Mucosa of descending colon (tissue), 3 donors: Measurements from ENCODE around the gene PFKFB4. TPM values are rescaled to one million over a fixed set of nuclear protein-coding genes. Genes with fewer than 3 reads are reported as not detected.

Source experiments
- ATAC-seq: fragments of 200-7000 bp; cut with Tn5 transposase; one replicate; pipeline ENCODE4 v1.9.1; 2020; ENCODE audit warnings: mild to moderate bottlenecking, moderate library complexity
- DNase-seq, 3 donors: peaks; one replicate each; pipeline ENCODE4 v3.0.0-alpha.2; 2020
- H3K36me3 ChIP-seq: fragments of 200-600 bp; one replicate; pipeline ENCODE4 v1.8.0; 2021; ENCODE audit warnings: low read depth, mild to moderate bottlenecking
- H3K4me1 ChIP-seq: fragments of 200-600 bp; one replicate; pipeline ENCODE4 v1.8.0; 2021; ENCODE audit warnings: low read depth, mild to moderate bottlenecking
- H3K4me3 ChIP-seq: fragments of 200-600 bp; one replicate; pipeline ENCODE4 v1.8.0; 2021; ENCODE audit warnings: mild to moderate bottlenecking
- H3K9me3 ChIP-seq: fragments of 200-600 bp; one replicate; pipeline ENCODE4 v1.8.0; 2021; ENCODE audit warnings: mild to moderate bottlenecking
- intact Hi-C, 2 donors: fragments of 100-400 bp; cut with DNase I in 1 of 2; cut with micrococcal nuclease in 1 of 2; formaldehyde crosslinking; loops; one replicate each; pipeline versions ENCODE4 v1.11.0 to v1.11.1; 2022; cut with DNase I, micrococcal nuclease
- total RNA-seq, 3 donors: library from RNA; stranded (reverse); fragmentation: NEBNext Ultra II Directional in 2 of 3; extraction: Animal tissue kit (Norgen Biotek cat#: 25700) in 2 of 3; gene quantifications; one replicate each; pipeline versions ENCODE4 v1.2.1 to v1.2.4, GENCODE V29; 2021 to 2023
- TF ChIP-seq, protein P1 (sequence below): fragments of 200-600 bp; IDR thresholded peaks from one replicate; pipeline ENCODE4 v1.8.0; 2022; ENCODE audit warnings: antibody characterized with exemption, mild to moderate bottlenecking
- donor health status: DM: no; HTN: no; CAD: no; lungs with moderate emphysema.
- donor health status: DM: no; HTN: no; CAD: no.
- donor health status: DM: no; HTN: yes; CAD: no.

The PFKFB4 gene
- total RNA-seq, 3 donors from 2014 or later, result 4.4 to 14.2 (median 10.8) TPM

DNA sequence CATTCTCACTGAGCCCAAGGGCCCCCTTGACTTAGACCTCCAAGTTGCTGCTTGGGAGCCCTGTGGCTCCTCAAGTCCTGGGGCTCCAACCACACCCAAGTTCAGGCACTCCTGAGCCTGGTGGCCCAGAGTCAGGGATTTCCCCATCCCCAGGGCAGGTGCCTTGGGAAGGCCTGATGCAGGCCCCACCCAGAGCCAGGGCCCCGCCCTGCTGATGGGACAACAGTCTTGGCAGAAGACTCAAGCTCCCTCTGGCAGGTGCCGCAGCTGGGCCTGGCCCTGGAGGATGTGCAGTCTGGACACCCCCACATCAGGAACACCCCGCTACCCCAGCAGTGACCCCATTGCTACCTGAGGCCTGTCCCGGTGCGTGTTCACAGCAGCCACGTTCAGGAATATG lies 35.0 kb downstream of the PFKFB4 start:
- ATAC-seq (peak; percentile 63), DNase-seq (peak in 1 of 3 donors; percentile 23)
- Histone ChIP-seq H3K9me3 (no peaks in the 10 kb centered on the region), H3K4me3 (no peak overlapping the region), H3K36me3 (no peaks in the 10 kb centered on the region), H3K4me1 (no peaks in the 10 kb centered on the region)
- TF ChIP-seq, protein P1, sequence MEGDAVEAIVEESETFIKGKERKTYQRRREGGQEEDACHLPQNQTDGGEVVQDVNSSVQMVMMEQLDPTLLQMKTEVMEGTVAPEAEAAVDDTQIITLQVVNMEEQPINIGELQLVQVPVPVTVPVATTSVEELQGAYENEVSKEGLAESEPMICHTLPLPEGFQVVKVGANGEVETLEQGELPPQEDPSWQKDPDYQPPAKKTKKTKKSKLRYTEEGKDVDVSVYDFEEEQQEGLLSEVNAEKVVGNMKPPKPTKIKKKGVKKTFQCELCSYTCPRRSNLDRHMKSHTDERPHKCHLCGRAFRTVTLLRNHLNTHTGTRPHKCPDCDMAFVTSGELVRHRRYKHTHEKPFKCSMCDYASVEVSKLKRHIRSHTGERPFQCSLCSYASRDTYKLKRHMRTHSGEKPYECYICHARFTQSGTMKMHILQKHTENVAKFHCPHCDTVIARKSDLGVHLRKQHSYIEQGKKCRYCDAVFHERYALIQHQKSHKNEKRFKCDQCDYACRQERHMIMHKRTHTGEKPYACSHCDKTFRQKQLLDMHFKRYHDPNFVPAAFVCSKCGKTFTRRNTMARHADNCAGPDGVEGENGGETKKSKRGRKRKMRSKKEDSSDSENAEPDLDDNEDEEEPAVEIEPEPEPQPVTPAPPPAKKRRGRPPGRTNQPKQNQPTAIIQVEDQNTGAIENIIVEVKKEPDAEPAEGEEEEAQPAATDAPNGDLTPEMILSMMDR, result no peak
- intact Hi-C loops, result no loop called here

DNA sequence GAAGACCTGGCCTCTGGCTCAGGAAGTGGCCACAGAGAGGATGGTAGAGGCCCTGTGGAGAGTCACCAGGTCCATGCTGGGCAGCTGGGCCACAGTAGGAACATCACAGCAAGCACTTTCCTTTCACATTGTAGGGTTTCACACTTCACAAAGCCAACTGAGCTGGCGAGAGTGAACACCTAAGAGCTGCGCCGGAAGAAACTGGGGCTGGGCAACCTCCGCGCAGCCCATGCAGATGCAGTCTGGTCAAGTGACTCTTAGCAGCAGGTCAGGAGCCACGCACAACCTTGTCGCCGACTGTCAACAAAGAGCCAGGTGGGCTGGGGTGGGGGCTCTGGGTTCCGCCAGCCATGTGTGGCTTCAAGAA lies 37.3 kb downstream of the PFKFB4 start:
- no peaks in the 10 kb centered on the region for H3K4me1 ChIP-seq
- ATAC-seq, result no peak
- no peaks in the 10 kb centered on the region for H3K36me3 ChIP-seq
- DNase-seq, result no peak
- no peak overlapping the region for H3K4me3 ChIP-seq
- H3K9me3 ChIP-seq, result no peaks in the 10 kb centered on the region
- TF ChIP-seq, protein P1, result no peak
- intact Hi-C loops, result no loop called here

DNA sequence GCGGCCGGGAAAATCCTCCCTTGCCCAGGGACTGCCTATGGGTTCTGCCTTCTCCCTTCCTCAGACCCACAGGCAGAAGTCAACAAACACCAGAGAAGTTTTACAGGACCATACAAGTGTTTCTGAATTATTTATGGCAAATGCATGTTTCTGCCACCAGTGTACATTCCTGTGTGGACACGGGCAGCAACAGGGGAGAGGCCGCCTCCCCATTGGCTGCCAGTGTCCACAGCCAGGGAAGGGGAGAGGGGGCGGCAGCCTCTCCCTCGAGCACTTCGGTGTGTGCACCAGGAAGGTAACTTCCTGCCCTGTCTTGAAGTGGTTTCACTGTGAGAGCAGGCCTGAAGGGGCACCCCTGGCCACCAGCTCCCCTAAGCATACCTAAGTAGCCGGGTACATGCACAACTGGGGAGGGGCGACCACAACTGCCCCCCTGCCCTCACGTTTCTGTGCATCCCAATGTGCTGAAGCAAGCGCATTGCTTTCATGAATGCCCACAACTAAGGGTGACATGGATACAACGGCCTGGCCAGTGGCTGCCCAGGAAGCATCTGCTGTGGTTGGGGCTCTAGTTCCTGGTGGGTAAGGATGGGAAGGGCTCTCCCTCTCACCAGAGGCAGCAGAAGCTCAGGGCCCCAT lies 37.8 kb downstream of the PFKFB4 start:
- no peak for ATAC-seq
- intact Hi-C loops, result no loop called here
- Histone ChIP-seq H3K36me3 (no peaks in the 10 kb centered on the region), H3K9me3 (no peaks in the 10 kb centered on the region), H3K4me1 (no peaks in the 10 kb centered on the region), H3K4me3 (no peak overlapping the region)
- no peak for DNase-seq
- TF ChIP-seq, protein P1, result no peak

DNA sequence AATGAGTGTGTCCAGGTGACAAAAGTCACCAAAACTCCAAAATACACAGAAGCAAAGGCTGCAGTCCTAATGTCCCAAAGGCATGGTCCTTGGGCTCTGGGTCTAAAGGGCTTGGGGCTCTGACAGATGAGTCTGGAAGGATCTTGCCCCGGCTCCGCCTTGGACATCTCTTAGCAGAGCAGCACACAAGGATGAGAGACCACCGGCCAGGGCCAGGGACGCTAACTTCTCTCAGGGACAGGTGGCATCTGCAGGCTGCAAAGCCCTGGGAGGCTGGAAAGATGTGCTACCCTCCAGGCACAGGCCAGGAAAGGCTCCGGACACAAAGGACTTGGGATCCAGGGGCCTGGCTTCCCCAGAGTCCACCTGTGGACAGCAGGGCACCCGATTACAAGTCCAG lies 38.5 kb downstream of the PFKFB4 start:
- ATAC-seq (no peak), DNase-seq (no peak)
- no peak overlapping the region for H3K4me3 ChIP-seq
- no peaks in the 10 kb centered on the region for H3K4me1 ChIP-seq
- TF ChIP-seq, protein P1, result no peak
- no peaks in the 10 kb centered on the region for H3K36me3 ChIP-seq
- intact Hi-C loops, result no loop called here
- no peaks in the 10 kb centered on the region for H3K9me3 ChIP-seq

DNA sequence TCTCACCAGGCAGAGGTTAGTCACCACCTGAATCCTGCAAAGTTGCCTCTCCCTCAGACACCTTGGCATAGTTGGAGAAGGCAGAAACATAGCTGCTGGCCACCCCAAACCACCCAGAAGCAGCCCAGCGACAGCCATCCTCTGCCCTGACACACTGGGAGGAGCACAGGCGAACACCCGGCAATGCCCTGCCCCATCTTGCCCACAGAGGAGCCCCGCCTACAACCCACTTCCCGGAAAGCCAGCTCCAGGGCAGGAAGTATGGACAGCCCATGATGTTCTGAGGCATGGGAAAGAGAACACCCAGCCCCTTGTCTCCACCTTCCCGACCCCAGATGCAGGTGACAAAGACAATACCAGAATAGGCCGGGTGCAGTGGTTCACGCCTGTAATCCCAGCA lies 40.0 kb downstream of the PFKFB4 start:
- H3K4me3 ChIP-seq, result no peak overlapping the region
- H3K9me3 ChIP-seq, result no peaks in the 10 kb centered on the region
- ATAC-seq (peak; percentile 31), DNase-seq (no peak)
- no peaks in the 10 kb centered on the region for H3K36me3 ChIP-seq
- H3K4me1 ChIP-seq, result no peaks in the 10 kb centered on the region
- TF ChIP-seq, protein P1, result no peak
- intact Hi-C loops, result no loop called here
